ENCODE measurements around the gene GRK2. TPM values are rescaled to one million over a fixed set of nuclear protein-coding genes. Genes with fewer than 3 reads are reported as not detected.

GRK2 gene
- total and polyA plus RNA-seq, 2 of the 13 experiments (the other 11 are each of a cell fraction or from before 2014, with no cell fraction given): 31.3 to 42.4 TPM

- TF ChIP-seq LRRFIP1 (CRISPR knock-in tag; conservative IDR thresholded peaks at IDR 0.05) (no peak), ZNF703 (CRISPR knock-in tag; IDR thresholded peaks at IDR 0.05; ENCODE audit: borderline replicate concordance) (no peak), MXD1 (CRISPR knock-in tag; IDR thresholded peaks at IDR 0.05) (peak; percentile 79; the same call in 1 of the 2 replicates), TBX2 (CRISPR knock-in tag; IDR thresholded peaks at IDR 0.05; ENCODE audit: borderline replicate concordance) (peak; percentile 48; the same call in 1 of the 2 replicates), FOXP4 (CRISPR knock-in tag; IDR thresholded peaks at IDR 0.05) (peak; percentile 77), ZNF775 (CRISPR knock-in tag; IDR thresholded peaks at IDR 0.05; ENCODE audit: borderline replicate concordance) (no peak), SSRP1 (CRISPR knock-in tag; IDR thresholded peaks at IDR 0.05) (0 out of 2 replicates have a peak, but pooled peaks have one; percentile 75), SNAPC4 (CRISPR knock-in tag; IDR thresholded peaks at IDR 0.05) (no peak), KLF6 (CRISPR knock-in tag; IDR thresholded peaks at IDR 0.05) (peak; percentile 89), ZNF782 (CRISPR knock-in tag; IDR thresholded peaks at IDR 0.05; ENCODE audit: borderline replicate concordance) (no peak), IKZF4 (CRISPR knock-in tag; IDR thresholded peaks at IDR 0.05; ENCODE audit: borderline replicate concordance, low read depth, not compliant biosample characterization) (no peak), ZBTB7A (CRISPR knock-in tag; IDR thresholded peaks at IDR 0.05) (no peak), ZNF468 (CRISPR knock-in tag; IDR thresholded peaks at IDR 0.05) (no peak), ATF4 (CRISPR knock-in tag; IDR thresholded peaks at IDR 0.05) (peak in 1 of 2 experiments; percentile 61; a peak in 2 of 4 replicates), NR1H2 (CRISPR knock-in tag; IDR thresholded peaks at IDR 0.05; ENCODE audit: borderline replicate concordance, low read depth) (no peak), ZNF33A (CRISPR knock-in tag; IDR thresholded peaks at IDR 0.05; ENCODE audit: borderline replicate concordance) (no peak)
Measured at GRCh38 chr11:67239783-67240575, 26.3 kb upstream of the GRK2 start (continued).

Data from HepG2 (cell line).